Stimulated activated CD8-positive, alpha-beta memory T cell treated with anti-CD3 and anti-CD28 coated beads, Interleukin-12 subunit alpha, Interleukin-12 subunit beta, amount 100 ng/mL, for 1 hour (primary cell): ENCODE measurements around the gene OR2V2.
"Not testable (repeated sequence)": the region's sequence is repeated elsewhere in the genome, so short reads cannot be mapped to it uniquely, and the experiment has no call there.

Experiments
- DNase-seq: peaks from one replicate; pipeline ENCODE4 v3.0.0-alpha.2; 2020; ENCODE audit warnings: low read depth

OR2V2 gene

DNA sequence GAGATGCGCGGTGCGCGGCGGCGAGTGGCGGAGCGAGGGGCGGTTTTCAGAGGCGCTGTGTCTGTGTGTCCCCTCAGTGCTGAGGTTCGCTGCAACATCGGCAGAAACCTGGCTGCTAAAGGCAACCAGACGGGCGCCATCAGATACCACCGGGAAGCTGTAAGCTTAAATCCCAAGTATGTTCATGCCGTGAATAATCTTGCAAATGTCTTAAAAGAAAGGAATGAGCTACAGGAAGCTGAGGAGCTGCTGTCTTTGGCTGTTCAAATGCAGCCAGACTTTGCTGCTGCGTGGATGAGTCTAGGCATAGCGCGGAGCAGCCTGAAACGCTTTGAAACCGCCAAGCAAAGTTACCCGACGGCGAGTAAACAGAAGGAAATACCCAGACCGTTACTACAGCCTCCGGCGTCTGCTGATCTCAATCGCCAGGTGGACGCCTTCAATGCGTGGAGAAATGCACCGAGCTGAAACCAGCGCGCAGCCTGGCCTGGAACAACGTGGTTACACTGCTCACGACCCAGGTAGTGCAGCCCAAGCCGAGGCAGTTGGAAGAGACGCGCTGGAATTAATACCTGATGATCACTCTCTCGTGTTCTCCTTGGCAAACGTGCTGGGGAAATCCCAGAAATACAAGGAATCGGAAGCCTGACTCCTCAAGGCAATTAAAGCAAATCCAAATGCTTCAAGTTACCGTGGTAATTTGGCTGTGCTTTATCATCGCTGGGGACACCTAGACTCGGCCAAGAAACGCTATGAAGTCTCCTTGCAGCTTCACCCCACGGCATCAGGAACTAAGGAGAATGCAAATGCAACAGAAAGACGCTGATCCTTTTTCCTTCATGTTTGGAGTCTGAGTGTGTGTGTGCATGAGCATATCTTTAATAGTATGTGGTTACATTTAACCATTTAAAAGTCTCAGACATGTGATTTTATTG, 32.3 kb upstream of the OR2V2 start:
- DNase-seq, result no peak

DNA sequence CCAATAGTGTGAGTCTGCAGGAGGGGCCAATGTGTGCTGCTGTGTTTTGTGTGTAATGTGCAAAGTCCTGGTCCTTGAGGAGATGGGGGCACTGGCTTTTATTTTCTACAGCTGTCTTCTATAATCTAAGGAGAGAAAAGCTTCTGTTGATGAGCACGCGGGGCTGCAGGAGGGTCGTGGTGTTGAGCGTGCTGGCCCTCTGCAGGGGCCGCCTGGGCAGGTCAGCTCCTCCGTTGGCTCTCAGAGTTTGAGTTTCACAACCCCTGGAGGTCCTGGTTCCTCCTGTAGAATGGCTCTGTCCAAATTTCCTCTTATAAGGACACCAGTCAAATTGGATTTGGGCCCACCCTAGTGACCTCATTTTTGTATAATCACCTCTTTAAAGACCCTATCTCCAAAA, 29.0 kb upstream of the OR2V2 start:
- DNase-seq, result no peak

DNA sequence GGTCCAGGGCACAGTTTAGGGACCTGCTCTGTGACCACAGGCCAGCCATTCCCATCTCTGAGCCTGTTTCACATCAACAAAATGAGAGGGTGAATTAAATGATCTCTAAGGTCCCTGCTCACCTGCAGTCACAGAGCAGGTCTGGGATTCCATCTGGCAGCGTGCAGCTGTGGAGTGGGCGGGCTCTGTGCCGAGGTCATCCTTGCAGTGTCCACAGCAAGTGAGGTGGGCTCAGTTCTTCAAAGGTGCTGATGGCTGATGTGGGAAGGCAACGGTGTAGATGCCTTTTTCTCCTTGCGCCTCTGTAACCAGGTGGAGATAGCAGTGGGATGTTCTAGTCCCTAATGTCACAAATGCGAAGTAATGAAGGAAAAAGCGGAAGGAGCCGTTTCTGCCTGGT, 28.3 kb upstream of the OR2V2 start:
- no peak for DNase-seq

DNA sequence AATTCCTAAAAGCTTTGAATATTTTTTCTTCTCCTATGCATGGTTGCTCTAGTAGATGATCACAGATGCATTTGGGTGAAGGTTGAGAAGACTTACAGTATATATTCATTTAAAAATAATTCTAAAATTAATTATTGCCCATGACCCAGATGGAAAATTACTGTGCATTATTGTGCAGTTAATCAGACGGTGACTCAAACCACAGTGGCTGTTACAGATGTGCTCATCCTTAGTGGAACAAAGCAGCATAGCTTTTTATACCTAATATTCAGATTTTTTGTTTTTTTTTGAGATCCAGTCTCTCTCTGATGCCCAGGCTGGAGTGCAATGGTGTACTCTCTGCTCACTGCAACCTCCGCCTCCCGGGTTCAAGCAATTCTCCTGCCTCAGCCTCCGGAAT, 27.1 kb upstream of the OR2V2 start:
- DNase-seq, result no peak

DNA sequence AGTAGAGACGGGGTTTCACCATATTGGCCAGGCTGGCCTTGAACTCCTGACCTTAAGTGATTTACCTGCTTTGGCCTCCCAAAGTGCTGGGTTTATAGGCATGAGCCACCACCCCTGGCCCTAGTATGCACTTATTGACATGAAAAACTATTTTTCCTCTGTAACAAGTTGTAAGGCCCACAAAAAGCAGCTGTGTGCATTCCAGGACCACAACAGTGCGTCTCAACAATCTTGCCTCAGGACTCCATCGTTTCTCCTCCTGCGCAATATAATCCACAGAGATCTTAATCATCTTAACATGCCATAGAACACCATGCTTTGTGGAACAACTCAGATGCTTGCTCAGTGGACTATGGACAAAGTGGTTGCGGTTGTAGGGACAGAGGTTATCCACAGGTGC, 26.6 kb upstream of the OR2V2 start:
- DNase-seq, result no peak

DNA sequence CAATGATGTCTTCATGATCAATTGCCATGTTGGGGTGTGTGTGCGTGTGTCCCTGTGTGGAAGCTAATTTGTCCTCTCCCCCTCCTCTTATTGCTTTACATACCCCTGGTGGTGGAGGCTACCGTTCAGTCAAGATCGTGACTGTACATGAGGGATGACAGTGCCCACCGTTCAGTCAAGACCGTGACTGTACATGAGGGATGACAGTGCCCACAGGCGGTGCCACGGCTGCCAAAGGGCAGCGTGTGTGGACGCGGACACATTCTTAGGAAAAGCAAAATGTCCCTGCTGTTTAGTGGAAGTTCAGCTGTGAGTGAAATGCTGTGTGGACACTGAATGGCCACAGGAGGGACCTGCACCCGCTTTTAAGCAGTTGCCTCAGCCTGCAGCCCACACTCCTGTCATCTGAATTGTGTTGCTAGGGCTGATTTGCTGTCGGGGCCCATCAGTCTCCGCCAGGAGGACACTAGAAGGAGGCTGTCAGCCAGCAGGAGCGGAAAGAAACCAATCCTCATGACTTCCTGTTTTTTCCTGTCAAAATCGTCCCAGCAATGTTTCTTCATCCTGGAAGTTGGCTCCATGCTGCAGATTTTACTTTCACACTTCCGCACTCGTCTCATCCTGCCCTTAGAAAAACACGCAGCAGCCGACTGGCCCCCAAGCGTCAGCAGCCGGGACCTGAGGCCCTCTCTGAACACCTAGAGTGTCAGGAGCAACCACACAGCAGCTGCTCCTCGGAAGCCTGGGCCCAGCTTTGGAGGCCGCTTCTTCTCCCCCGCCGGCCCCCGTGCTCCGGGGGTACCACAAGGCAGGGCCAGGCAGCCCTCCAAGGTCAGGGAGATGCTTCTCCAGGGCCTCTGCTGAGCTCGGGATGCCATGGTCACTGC, 25.5 kb upstream of the OR2V2 start:
- DNase-seq, result no peak

DNA sequence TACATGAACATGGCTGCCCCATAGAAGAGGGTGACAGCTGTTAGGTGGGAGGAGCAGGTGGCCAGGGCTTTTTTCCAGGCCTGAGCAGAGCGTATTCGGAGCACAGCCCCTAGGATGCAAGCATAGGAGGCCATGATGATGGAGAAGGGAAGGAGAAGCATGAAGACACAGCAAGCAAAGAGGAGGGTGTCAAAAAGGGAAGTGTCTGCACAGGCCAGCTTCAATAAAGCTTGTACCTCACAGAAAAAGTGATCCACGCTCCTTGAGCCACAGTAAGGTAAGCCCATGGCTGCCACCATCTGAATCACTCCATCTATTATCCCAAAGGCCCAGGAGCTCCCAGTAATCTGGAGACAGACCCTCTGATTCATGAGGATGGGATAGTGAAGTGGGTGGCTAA, 22.9 kb upstream of the OR2V2 start:
- DNase-seq, result no peak

DNA sequence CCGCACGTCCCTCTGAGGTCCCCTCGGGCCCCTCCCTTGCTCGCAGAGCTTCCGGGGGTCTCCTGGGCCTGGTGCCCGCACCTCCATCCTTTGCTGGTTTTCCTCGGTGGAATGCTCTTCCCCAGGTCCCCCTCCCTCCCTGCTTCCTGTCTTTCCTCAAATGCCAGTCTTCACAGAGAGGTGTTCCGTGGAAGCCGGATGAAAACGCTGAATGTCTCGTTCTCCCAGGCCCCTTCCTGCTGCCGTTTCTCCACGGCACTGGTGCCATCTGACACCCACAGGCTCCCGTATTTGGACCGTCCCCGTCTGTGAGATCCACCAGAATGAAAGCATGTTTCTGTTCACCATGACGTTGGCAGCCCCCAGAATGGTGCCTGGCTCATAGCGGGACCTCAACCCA, 20.5 kb upstream of the OR2V2 start:
- no peak for DNase-seq

DNA sequence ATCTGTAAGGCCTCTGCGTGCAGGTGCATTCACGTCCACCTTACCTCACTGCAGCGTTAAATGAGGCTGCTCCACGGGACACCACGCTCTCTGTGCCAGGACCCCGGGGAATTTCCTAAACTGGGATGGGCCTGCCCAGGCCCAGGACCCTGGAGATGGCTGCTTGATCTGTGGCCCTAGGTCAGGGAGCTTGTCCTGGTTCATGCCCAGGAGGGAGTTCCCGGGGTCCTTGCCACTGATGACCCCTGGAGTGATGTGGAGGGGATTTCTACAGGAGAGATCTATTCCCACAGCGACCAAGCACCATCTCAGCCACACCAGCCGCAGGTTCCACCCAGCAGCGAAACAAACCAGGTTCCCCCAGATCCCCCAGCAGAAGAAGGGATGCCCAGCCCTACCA, 19.9 kb upstream of the OR2V2 start:
- no peak for DNase-seq

DNA sequence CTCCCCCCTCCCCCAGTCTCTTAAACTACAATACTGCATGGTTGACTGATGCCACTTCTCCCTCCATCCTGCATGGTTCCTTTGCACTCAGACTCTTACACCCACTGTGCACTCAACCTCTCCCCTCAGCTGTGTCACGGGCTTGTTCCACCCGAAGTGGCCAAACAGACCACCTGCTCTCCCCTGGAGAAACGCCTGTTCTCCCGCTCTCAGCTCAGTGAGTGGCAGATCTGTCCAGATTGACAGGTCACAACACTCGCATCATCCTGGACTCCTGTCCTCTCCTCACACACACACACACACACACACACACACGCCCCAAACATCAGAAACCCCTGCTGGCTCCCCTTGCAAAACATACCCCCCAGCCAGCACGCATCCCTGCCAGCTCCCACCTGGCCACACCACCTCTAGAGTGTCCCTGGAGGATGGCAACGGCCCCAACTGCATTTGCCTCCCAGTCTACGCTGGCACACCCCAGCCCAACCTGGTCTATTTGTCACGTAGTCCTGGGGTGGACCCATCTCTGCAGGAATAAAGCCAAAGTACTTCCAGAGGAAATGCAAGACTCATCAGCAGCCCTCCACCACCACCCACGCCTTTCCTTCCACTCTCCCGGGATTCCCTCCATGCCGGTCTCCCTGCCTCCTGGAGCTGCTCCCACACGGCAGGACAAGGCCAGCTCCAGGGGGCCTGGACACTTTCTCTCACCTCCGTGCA, 19.3 kb upstream of the OR2V2 start:
- no peak for DNase-seq

DNA sequence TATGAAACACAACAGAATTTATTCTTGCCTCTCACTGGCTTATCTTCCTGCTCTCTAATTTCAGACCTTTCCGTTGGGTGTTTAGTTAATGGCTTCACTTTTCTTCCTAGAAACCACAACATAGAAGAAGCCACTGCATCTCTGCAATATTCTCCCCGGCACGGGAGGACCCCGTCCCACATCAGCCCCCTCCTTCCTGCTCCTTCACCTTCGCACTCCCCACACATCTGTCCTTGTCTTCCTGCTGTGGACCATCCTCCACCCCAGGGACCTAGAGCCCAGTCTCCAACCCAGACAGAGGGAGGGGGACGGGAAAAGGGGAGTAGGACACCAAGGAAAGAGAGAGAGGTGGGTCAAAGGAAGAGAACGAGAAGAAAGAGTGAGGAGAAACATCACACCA, 17.8 kb upstream of the OR2V2 start:
- no peak for DNase-seq

DNA sequence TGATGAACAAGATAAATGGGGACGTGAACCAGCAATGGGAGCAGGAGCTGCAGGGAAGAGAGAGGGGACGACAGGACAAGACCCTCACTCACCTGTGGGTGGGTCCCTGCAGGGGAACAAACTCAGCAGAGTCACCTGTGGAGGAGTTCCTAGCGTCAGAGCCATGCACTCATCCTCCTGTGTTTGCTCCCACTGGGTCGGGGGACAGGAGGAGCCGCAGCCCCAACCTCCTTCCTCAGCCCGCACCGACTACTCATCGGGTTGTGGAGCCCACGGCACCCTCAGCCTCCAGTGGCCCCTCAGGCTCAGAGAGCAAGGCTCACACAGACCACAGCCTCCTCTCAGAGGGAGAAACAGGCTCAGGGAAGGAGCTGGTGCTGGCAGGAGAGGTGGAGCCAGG, 17.3 kb upstream of the OR2V2 start:
- not testable (repeated sequence) for DNase-seq

DNA sequence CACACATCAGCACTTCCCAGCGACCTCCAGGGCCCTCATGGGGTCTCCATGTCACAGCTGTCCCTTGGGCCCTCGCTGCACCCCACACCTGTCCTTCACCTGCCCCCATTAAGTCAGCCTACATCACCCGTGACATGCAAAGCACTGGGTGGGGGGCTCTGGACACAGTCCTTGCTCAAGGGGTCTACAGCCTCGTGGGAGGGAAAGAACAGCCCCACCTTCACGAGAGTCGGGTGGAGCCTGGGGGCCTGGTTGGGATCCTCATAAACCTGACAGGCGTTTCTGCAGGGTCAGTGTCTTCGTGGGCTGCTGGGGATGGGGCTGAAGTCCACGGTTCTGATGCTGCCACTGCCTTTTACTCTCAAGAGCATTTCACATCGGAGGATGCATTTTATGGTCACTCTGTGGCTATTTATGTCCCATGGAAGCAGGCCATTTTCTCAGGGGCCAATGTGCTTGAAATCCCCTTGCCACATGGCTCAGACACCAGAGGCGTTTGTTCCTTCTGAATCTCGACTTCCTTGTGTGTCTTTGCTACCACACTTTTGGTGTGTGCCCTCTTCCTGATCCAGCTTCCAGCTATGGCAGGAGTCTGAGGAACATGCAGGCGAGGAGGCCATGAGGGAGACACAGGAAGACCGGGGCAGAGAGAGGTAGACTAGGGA, 16.4 kb upstream of the OR2V2 start, which contains the start of gene OR2V1:
TSS of gene OR2V1 (minus strand) at position 338 of the 665 bp plus-strand sequence. CDS start 5,865 bp downstream, outside the sequence.
- no peak for DNase-seq

DNA sequence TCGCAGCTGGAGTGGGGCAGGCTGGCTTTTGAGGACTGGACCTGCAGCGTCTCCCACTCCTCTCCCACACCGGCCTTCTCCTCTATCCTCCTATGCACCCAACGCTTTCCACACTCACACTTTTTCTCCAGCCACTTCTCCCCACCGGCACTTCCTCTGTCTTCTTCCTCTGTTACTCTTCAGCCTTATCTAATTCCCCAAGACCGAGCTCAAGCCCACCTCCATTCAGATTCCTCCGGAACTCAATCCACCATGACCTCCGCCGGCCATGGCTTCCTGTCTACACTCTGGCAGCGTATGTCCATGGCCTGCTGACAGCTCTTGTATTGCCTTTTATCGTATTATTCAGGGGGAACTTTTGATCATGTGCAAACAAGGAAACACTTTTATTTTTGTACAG, 15.9 kb upstream of the OR2V2 start:
- DNase-seq, result no peak

DNA sequence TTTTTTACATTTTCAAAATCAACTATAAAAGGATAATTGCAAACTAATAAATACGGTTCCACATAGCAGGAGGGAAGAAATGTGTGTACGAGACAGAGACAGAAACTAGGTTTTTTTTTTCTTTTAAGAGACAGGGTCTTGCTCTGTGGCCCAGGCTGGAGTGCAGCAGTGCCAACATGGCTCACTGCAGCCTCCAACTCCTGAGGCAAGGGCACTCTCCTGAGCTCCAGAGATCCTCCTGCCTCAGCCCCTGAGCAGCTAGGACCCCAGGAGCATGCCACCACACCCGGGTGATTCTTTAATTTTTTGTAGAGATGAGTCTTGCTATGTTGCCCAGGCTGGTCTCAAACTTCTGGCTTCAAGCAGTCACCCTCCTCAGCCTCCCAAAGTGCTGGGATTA, 14.3 kb upstream of the OR2V2 start:
- no peak for DNase-seq

DNA sequence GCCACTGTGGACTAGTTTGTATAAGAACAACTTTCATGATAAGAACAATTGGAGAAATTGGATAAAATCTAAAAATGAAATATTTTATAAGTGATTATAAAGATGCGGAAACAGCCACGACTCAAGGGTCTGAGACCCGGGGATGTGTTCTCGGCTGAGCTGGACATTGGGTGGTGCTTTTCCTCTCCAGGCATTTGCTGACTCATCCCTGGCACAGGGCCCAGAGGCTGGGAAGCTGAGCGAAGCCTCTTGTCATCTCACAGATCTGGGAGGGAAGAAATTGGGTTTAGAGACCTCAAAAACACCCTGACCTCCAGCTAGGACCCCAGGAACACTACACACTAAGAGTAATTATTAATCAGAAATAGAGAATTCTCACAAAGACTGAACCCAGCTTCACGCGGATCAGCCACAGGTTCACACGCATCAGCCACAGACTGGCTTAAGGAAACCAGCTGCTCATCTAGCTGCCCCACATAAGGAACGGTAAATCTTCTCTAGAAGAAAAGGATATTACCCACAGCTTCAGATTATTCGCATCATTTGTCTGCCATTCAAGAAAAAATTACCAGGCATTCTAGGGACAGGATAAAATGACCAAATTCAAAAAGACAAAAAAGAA, 13.7 kb upstream of the OR2V2 start:
- DNase-seq, result no peak

DNA sequence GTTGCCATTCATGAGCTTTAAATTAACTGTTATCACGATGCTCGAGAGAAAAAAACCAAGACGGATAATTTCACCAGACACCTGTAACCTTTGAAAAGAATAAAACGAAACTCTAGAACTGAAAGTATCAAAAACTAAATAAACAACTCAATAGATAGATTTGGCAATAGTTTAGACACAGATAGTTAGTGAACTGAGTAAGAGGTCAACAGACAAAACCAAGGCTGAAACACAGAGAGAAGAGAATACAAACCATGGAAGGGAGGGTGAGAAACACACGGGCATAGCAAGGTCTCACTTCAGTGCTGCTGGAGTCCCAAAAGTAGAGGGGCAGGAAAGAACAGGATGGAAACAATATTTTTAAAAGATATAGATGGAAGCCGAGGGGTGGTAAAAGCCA, 13.1 kb upstream of the OR2V2 start:
- no peak for DNase-seq

DNA sequence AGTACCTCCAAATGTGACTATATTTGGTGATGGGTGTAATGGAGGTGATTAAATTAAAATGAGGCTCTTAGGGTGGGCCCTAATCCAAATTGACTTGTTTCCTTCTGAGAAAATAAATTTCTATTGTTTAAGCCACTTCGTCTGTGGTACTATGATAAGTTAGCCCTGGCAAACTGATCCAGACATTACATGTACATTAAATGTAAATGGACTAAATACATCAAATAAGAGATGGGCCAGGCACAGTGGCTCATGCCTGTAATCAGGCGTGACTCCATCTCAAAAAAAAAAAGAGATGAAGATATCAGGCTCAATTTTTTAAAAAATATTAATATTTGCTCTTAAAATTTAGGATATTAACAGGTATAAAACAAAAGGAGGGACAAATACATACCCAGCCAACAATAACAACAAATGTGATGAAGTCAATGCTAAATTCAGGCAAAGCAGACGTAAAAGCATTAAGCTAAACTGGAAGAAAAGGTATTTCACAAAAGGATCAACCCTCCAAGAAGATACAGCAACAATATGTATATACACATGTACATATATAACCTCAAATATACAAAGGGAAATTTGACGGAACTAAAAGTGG, 10.9 kb upstream of the OR2V2 start:
- no peak for DNase-seq

DNA sequence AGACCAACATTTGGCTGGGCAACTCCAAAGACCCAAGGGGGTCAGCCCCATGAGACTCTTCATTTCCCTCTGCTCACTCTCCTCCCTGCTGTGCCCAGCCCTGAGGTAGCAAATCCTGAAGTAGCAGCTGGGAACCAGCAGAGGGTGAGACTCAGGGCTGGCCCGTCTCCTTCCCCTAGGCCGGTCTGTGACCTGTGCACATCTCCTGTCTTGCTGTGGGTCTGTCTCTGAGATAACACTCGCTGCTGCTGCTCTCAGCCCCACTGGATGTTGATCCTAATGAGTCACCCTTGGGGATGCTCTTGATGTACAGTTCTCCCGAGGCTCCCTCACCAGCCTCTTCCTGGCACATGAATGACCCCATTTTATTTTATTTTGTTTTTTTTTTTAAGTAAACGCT, 9.1 kb upstream of the OR2V2 start:
- no peak for DNase-seq

DNA sequence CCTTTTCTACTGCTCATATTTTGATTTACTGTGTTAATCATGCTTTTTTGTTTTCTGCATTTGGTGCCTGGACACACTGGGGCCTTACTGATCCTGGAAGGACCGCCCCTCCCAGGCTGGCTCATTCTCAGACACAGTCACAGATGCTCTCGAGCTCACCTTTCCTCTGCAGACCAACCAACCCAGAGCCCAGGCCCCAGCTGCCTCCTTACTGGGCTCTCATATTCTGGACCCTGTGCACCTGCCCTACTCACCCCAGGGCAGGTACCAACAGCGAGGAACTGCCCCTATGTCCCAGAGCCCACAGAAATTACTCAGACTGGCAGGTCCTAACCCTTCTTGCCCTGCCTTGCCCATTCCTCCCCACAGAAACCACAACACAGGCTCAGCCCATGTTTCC, 6.6 kb upstream of the OR2V2 start:
- DNase-seq, result no peak

DNA sequence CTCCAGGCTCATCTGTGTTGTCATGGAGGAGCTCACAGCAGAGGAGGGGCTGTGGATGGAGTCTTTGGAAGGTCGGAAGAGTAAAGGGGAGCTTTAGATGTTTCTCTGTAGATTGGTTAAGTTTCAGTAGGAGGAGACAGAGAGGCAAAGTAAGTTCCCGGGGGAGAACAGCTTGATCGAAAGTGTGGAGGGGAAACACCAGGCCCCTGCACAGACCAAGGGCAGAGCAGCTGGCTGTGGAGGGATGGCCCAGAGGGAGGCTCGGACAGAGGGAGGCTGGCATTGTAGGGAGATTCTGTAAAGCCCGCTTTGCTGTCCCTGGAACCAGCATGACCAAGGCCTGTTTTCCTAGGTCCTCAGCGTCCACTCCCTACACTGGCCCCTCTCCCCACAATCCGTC, 5.3 kb upstream of the OR2V2 start:
- DNase-seq, result no peak
